B cell (primary cell): ENCODE results near the gene MGST2. TPM values are rescaled to one million over a fixed set of nuclear protein-coding genes. Genes with fewer than 3 reads are reported as not detected.
"Not testable (repeated sequence)": the region's sequence is repeated elsewhere in the genome, so short reads cannot be mapped to it uniquely, and the experiment has no call there.

Experiments
- ATAC-seq: fragments of 200-7000 bp; cut with Tn5 transposase; one replicate; pipeline ENCODE4 v1.10.0; 2021; ENCODE audit warnings: low read depth, mild to moderate bottlenecking, moderate number of reproducible peaks, moderate library complexity
- CTCF ChIA-PET: fragments of 350-600 bp; sonication (Branson Sonifier 250); formaldehyde crosslinking; loops from one replicate; lab custom pipeline; 2021; ENCODE audit warnings: antibody characterized with exemption, inconsistent platforms; lab: Charles Lee
- POLR2A ChIA-PET: fragments of 350-600 bp; sonication (Branson Sonifier 250); formaldehyde crosslinking; loops from one replicate; lab custom pipeline; 2021; ENCODE audit warnings: antibody characterized with exemption; lab: Charles Lee
- DNase-seq: peaks from one replicate; pipeline ENCODE4 v3.0.0; 2013
- H2AFZ ChIP-seq: 2 replicates; pipeline ENCODE4 v1.6.1; 2012; ENCODE audit warnings: mild to moderate bottlenecking, low read depth, low read length; ENCODE audit not compliant: insufficient read depth, poor library complexity, severe bottlenecking
- H3K27ac ChIP-seq, 2 donors: 1 replicate in 1 of 2; 2 replicates in 1 of 2; pipeline ENCODE4 v1.5.1; 2012 to 2013; ENCODE audit warnings: low read length in 2 of 2, mild to moderate bottlenecking in 2 of 2, moderate library complexity in 1 of 2
- H3K27me3 ChIP-seq, 4 experiments: fragments of 200-600 bp in 1 of 4; sonication (generic) in 1 of 4; replicated peaks in 1 of 4; 1 replicate in 2 of 4; 2 replicates in 2 of 4; pipeline versions ENCODE4 v1.6.1 to v1.7.0; 2013 to 2016; ENCODE audit warnings: low read length in 3 of 4, mild to moderate bottlenecking in 2 of 4, mixed read lengths in 1 of 4, moderate library complexity in 1 of 4; ENCODE audit not compliant: insufficient read depth in 4 of 4, control insufficient read depth in 3 of 4; ENCODE audit errors: control extremely low read depth in 1 of 4
- H3K36me3 ChIP-seq, 2 experiments: replicated peaks in 1 of 2; 1 replicate in 1 of 2; 2 replicates in 1 of 2; pipeline versions ENCODE4 v1.6.1 to v1.7.1; 2013; ENCODE audit warnings: low read length in 1 of 2; ENCODE audit not compliant: insufficient read depth in 2 of 2, control insufficient read depth in 1 of 2; ENCODE audit errors: control extremely low read depth in 1 of 2, extremely low read depth in 1 of 2
- H3K4me1 ChIP-seq, 2 donors: fragments of 200-600 bp in 1 of 2; sonication (generic) in 1 of 2; 1 replicate in 1 of 2; 2 replicates in 1 of 2; pipeline versions ENCODE4 v1.5.1 to v1.6.1; 2013 to 2017; ENCODE audit warnings: low read length in 2 of 2; ENCODE audit not compliant: control insufficient read depth in 2 of 2, insufficient read depth in 2 of 2
- H3K4me2 ChIP-seq: replicated peaks from 2 replicates; pipeline ENCODE3; 2012; ENCODE audit warnings: mild to moderate bottlenecking, low read depth, low read length; ENCODE audit not compliant: poor library complexity, severe bottlenecking
- H3K4me3 ChIP-seq, 5 experiments: fragments of 200-600 bp in 1 of 5; sonication (generic) in 1 of 5; 1 replicate in 3 of 5; 2 replicates in 2 of 5; pipeline versions ENCODE4 v1.5.1 to v1.7.0; 2011 to 2016; ENCODE audit warnings: low read length in 4 of 5, mild to moderate bottlenecking in 4 of 5, low read depth in 2 of 5, control low read depth in 1 of 5, moderate library complexity in 1 of 5; ENCODE audit not compliant: insufficient read depth in 1 of 5; ENCODE audit errors: control extremely low read depth in 1 of 5, extremely low read depth in 1 of 5
- H3K79me2 ChIP-seq: fragments of 200-600 bp; sonication (generic); one replicate; pipeline ENCODE4 v1.6.0; 2016; ENCODE audit warnings: low read length; ENCODE audit not compliant: control insufficient read depth, insufficient read depth
- H3K9ac ChIP-seq: fragments of 200-600 bp; sonication (generic); 2 replicates; pipeline ENCODE4 v1.6.1; 2017; ENCODE audit warnings: mild to moderate bottlenecking, low read length, moderate library complexity
- H3K9me3 ChIP-seq, 3 donors: one replicate each; pipeline versions ENCODE4 v1.6.1 to v1.7.1; 2013; ENCODE audit warnings: low read length in 2 of 3; ENCODE audit not compliant: control insufficient read depth in 2 of 3, insufficient read depth in 1 of 3; ENCODE audit errors: control extremely low read depth in 1 of 3
- H4K20me1 ChIP-seq: 2 replicates; pipeline ENCODE4 v1.6.0; 2012; ENCODE audit warnings: mild to moderate bottlenecking, low read length; ENCODE audit not compliant: insufficient read depth, control insufficient read depth, poor library complexity, severe bottlenecking
- H3K27ac Mint-ChIP-seq: one replicate; pipeline ENCODE4 v1.8.0; 2021; ENCODE audit warnings: mixed read lengths
- H3K27me3 Mint-ChIP-seq: one replicate; pipeline ENCODE4 v1.8.0; 2021; ENCODE audit warnings: mixed read lengths
- H3K4me1 Mint-ChIP-seq: one replicate; pipeline ENCODE4 v1.8.0; 2021; ENCODE audit warnings: mixed read lengths
- H3K4me3 Mint-ChIP-seq: one replicate; pipeline ENCODE4 v1.8.0; 2021; ENCODE audit warnings: mixed read lengths
- H3K9me3 Mint-ChIP-seq: one replicate; pipeline ENCODE4 v1.8.0; 2022; ENCODE audit warnings: mixed read lengths; ENCODE audit not compliant: insufficient read depth
- CTCF ChIP-seq: fragments of 200-600 bp; IDR thresholded peaks from one replicate; pipeline ENCODE4 v1.8.0; 2022; ENCODE audit warnings: antibody characterized with exemption, mild to moderate bottlenecking
- EZH2 ChIP-seq: IDR thresholded peaks from 2 replicates; pipeline ENCODE4 v1.6.1; 2012; ENCODE audit warnings: borderline replicate concordance, low read depth, mild to moderate bottlenecking, moderate library complexity, low read length; ENCODE audit not compliant: insufficient read depth, poor library complexity, severe bottlenecking
- WGBS: methylation state at CpG from one replicate; pipeline ENCODE4 v1.1.5; 2013; ENCODE audit warnings: missing lambda C conversion rate; ENCODE audit not compliant: insufficient coverage; 5-methylcytosine and 5-hydroxymethylcytosine counted together
- intact Hi-C: fragments of 100-400 bp; cut with micrococcal nuclease; formaldehyde crosslinking; loops from one replicate; pipeline ENCODE4 v1.10.0; 2022
- polyA plus RNA-seq: library from polyadenylated mRNA; depleted of rRNA; stranded (reverse); fragments of >200 nt; gene quantifications from 2 replicates; pipeline ENCODE4 v1.2.3, GENCODE V29; 2012
- total RNA-seq, 2 donors: library from RNA; stranded (reverse); fragments of 120-200 nt in 1 of 2; gene quantifications; 1 replicate in 1 of 2; 2 replicates in 1 of 2; pipeline versions ENCODE4 v1.2.3 to v1.2.4, GENCODE V29; 2013 to 2022

MGST2 gene
- total and polyA plus RNA-seq, 2 donors (not counting 1 experiment from before 2014, with no cell fraction given): 0.81 to 3.4 TPM

DNA sequence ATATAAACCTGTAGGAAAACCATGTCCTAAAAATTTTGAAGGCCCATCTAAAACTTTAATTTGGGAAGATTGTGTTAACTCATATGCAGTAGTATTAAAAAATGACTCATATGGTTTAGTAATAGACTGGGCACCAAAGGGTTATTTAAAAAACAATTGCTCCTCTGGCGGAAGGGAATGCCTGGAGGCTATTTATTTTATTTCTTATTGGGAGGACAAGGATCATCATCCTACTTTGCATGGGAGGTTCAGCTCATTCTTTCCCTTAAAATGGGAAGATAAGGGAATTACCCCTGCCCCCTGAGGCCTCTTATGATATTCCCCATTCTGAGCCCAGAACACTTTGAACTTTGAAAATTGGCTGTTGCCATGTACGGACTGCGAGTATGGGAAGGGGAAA, 29.7 kb upstream of the MGST2 start:
- Mint-ChIP-seq H3K9me3 (no peaks in the 10 kb centered on the region), H3K4me3 (no peak overlapping the region), H3K27me3 (peaks cover 17% of the 10 kb centered on the region), H3K4me1 (no peaks in the 10 kb centered on the region), H3K27ac (no peak overlapping the region)
- intact Hi-C loops: no loop called here
- ChIA-PET POLR2A (no interaction called here), CTCF (no interaction called here)
- H3K27me3 ChIP-seq: peaks cover 0 to 3% (median 0%) of the 10 kb centered on the region in 4 experiments
- H3K79me2 ChIP-seq: no peaks in the 10 kb centered on the region
- H3K9me3 ChIP-seq: peaks cover 0 to 17% (median 12%) of the 10 kb centered on the region in 3 donors
- H2AFZ ChIP-seq: no peak overlapping the region
- H3K27ac ChIP-seq: no peak overlapping the region
- no peak for DNase-seq
- no peaks in the 10 kb centered on the region for H3K4me1 ChIP-seq
- TF ChIP-seq EZH2 (no peak), CTCF (no peak)
- no peak for ATAC-seq
- H4K20me1 ChIP-seq: no peaks in the 10 kb centered on the region
- H3K9ac ChIP-seq: no peak overlapping the region
- H3K36me3 ChIP-seq: no peaks in the 10 kb centered on the region
- no peak overlapping the region for H3K4me2 ChIP-seq
- no peak overlapping the region for H3K4me3 ChIP-seq
- WGBS: no CpG with 5 or more reads among the region's 3 CpGs

DNA sequence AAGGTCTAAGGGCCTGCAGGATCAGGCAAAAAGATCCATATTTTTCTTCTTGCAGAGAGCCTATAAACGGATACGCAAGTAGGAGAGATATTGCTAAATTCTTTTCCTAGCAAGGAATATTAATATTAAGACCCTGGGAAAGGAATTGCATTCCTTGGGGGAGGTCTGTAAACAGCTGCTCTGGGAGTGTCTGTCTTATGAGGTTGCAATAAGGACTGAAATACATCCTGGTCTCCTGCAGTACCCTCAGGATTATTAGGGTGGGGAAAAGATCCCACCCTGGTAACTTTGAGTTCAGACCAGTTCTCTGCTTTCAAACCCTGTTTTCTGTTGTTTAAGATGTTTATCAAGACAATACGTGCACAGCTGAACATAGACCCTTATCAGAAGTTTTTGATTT, 27.3 kb upstream of the MGST2 start:
- H3K4me1 ChIP-seq, H3K9me3 Mint-ChIP-seq, POLR2A ChIA-PET, H3K79me2 ChIP-seq, H2AFZ ChIP-seq, H3K27ac Mint-ChIP-seq, H3K4me2 ChIP-seq, H3K27ac ChIP-seq, H3K27me3 ChIP-seq, H4K20me1 ChIP-seq, H3K9ac ChIP-seq, H3K36me3 ChIP-seq, CTCF ChIA-PET, DNase-seq, H3K4me3 ChIP-seq, intact Hi-C loops, H3K4me3 Mint-ChIP-seq, ATAC-seq, H3K4me1 Mint-ChIP-seq: not testable (repeated sequence)
- H3K9me3 ChIP-seq: peaks cover 0 to 18% (median 12%) of the 10 kb centered on the region in 3 donors
- 100% methylated on average over 1 of the region's 3 CpGs for WGBS
- peaks cover 17% of the 10 kb centered on the region for H3K27me3 Mint-ChIP-seq
